SK-N-MC (cell line): ENCODE results near the gene PAM16.

Source experiments
- EZH2 ChIP-seq: fragments of 200-600 bp; sonication (generic); IDR thresholded peaks from one replicate; pipeline ENCODE4 v1.6.1; 2017; ENCODE audit warnings: antibody characterized with exemption
- FOXP2 ChIP-seq: optimal IDR thresholded peaks from 2 replicates; pipeline ENCODE3; 2011; ENCODE audit warnings: mild to moderate bottlenecking, moderate library complexity; ENCODE audit not compliant: insufficient read depth; ENCODE audit errors: extremely low read length, control extremely low read depth
- POLR2AphosphoS5 ChIP-seq: IDR thresholded peaks from 2 replicates; pipeline ENCODE4 v1.6.1; 2012; ENCODE audit warnings: mild to moderate bottlenecking, low read depth, low read length, borderline replicate concordance

GRCh38 chr16:4333308-4333638 is 17.8 kb downstream of the PAM16 start:
- no peak for TF ChIP-seq EZH2
- no peak for TF ChIP-seq FOXP2
- TF ChIP-seq POLR2AphosphoS5 = no peak
